ENCODE results near the gene BCL2L13.
"Not testable (repeated sequence)": the region's sequence is repeated elsewhere in the genome, so short reads cannot be mapped to it uniquely, and the experiment has no call there.

The BCL2L13 gene

DNA sequence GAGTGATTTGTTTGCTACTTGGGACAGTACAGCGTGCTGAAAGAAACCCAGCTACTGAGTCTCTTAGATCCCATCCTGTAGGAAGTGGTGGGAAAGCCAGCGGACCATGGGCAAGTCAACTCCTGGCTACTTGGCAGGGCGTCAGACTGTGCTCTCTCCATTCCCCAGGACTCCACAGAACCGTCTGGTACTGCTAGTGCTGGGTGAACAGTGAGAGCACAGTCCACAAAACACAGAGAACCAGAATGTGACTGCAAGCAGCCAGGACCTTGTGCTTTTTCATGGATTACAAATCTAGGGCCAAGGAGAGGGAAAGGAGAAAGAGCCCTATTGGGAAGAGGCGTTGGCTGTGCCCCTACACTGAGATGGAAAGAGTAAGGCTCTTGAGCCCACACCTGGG lies 125.5 kb downstream of the BCL2L13 start:
- H3K36me3 ChIP-seq (ENCODE audit: insufficient read depth, low read length): no peaks in the 10 kb centered on the region
- no peaks in the 10 kb centered on the region for H3K9me3 ChIP-seq (ENCODE audit: control insufficient read depth, insufficient read depth, low read length)
- no peak overlapping the region for H3K9ac ChIP-seq (ENCODE audit: low read depth, low read length)
- H3K4me1 ChIP-seq (ENCODE audit: insufficient read depth, low read length): no peaks in the 10 kb centered on the region

DNA sequence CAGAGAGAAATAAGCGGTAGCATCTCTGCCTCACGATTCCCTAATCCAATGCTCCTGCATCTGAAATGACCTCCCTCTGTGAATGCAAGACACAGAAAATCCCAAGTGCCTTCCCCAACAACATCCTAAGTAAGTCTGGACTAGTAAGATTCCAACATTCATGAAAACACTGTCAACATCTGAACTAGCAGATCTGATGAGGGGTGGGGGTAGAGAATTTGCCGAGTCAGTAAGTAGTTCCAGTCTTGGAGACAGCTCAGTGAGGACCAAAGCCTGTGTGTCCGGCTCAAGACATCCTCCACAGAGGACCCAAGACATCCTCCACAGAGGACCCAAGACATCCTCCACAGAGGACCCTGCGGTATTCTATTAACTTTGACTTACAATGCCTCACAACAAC lies 126.3 kb downstream of the BCL2L13 start:
- not testable (repeated sequence) for H3K36me3 ChIP-seq (ENCODE audit: insufficient read depth, low read length); H3K9ac ChIP-seq (ENCODE audit: low read depth, low read length); H3K4me1 ChIP-seq (ENCODE audit: insufficient read depth, low read length); H3K9me3 ChIP-seq (ENCODE audit: control insufficient read depth, insufficient read depth, low read length)

DNA sequence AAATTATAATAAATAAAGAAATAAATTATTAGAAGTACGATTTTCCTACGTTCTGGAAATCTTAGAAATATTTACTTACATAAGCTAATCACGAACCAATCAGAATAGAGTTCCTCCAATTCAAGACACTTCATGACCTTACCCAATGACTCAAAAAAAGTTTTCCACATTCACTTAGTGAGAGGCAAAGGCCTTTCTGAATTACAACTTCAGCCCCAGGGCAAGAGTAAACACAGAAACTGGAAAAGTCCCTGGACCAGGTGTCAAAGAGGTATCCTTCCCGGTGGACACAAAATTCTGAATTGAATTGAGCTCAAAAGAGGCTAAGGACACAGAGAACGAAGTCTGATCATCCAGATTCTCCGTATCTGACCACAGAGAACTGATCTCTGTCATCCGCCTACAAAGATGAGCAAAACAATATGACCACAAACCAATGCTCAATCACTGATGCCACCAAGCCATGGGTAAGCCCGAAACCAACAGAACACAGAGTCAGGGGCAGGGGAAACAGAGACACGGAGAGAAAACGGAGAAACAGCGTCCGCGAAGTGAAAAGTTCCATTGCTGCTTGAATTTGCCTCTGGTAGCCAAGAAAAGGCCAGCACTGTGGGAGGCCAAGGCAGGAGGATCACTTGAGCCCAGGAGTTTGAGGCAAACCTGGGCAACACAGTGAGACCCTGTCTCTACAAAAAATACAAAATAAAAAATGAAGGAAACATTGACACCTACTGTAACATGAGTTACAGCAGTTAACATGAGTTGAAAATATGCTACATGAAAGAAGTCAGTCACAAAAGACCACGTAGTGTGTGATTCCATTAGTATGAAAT lies 128.9 kb downstream of the BCL2L13 start:
- Histone ChIP-seq H3K36me3 (ENCODE audit: insufficient read depth, low read length) (no peaks in the 10 kb centered on the region), H3K9ac (ENCODE audit: low read depth, low read length) (no peak overlapping the region), H3K4me1 (ENCODE audit: insufficient read depth, low read length) (peaks cover 2% of the 10 kb centered on the region; the same call in 1 of the 2 replicates), H3K9me3 (ENCODE audit: control insufficient read depth, insufficient read depth, low read length) (no peaks in the 10 kb centered on the region)

DNA sequence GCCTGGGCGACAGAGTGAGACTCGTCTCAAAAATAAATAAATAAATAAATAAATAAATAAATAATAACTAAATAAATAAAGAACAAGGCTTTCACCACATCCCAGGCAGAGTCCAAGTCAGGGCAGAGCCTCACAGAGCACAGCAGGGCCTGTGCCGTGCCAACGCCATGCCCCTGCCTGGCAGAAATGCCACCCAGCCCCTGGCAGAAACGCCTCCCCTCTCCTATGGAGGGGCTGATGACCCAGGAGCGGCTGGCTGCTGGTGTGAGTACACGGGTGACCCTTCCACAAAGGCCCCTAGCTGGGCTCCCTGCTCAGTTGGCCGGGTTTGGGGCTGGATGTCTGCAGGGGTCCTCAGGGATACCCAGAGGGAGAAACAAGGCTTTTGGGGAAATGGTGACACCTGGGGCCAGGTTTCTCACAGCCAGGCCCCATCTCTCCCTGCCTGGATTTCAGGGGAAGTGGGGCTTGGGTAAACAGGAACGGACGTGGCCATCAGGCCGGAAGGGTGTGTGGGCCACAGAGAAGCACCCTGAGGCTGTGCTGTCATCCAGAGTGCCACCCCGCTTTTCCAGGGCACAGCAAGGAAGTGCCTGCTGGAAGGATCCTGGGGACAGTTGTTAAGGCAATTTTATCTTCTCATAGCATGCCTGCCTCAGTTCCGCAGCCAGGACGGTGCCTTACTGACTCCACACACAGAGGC lies 130.6 kb downstream of the BCL2L13 start:
- no peaks in the 10 kb centered on the region for H3K9me3 ChIP-seq (ENCODE audit: control insufficient read depth, insufficient read depth, low read length)
- no peak overlapping the region for H3K9ac ChIP-seq (ENCODE audit: low read depth, low read length)
- H3K36me3 ChIP-seq (ENCODE audit: insufficient read depth, low read length): no peaks in the 10 kb centered on the region
- H3K4me1 ChIP-seq (ENCODE audit: insufficient read depth, low read length): peaks cover 12% of the 10 kb centered on the region; the same call in 1 of the 2 replicates

DNA sequence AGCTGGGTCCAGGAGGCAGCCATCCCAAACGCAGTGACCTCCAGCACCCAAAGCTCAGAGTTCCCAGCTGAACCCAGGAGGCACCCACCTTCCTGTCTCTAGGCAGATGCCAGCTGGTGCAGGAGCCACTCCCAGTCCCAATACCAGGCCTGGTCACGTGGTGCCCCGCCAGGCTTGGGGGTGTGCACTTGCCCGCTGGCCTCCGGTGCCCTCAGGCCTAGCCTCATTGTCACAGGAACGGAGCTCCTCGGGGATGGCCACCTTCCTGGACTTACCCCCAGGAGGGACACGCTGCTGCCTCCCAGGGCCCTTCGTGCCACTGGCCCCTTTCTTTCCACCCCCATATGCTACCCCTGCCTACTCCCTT lies 131.1 kb downstream of the BCL2L13 start:
- Histone ChIP-seq H3K4me1 (ENCODE audit: insufficient read depth, low read length) (peaks cover 12% of the 10 kb centered on the region; the same call in 1 of the 2 replicates), H3K9ac (ENCODE audit: low read depth, low read length) (no peak overlapping the region), H3K36me3 (ENCODE audit: insufficient read depth, low read length) (no peaks in the 10 kb centered on the region), H3K9me3 (ENCODE audit: control insufficient read depth, insufficient read depth, low read length) (no peaks in the 10 kb centered on the region)

DNA sequence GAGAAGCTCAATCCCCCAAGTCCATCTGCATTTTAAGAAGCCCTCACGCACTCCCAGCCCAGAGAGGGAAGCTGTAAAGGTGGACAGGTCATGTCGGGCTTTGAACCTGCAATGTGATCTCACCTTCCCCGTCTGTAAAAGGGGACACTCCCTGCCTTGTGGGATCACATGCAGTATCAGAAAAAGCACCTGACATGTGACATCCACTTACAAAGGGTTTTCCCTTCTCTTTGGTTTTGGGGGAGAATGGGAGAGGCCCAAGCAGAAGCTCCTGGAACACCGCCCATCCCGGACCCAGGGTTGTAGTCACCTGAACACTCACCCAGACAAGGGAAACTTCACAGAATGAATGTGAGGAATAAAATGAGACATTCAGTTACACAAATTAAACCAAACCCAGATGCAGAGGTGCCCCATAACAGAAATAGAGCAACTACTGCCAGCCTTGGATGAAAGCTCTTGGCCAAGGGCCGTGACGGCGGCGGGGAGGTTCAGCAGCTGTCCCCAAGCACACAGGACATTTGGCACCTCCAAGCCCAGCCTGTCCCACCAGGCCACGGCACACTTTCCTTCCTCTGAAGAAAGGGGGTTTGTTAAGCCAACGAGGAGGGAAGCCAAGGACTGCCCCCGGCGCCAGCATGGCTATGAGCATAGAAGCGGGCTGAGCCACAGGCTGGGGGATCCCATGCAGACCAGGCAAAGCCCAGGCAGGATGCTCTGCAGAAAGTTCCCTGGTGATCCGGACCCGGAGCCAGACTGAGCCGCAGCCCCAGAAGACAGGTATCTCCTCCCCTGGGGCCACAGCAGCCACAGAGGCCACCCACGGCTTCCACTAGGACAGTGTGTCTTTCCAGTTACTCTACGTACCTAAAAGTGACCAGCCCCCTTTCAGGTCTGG lies 131.9 kb downstream of the BCL2L13 start:
- H3K4me1 ChIP-seq (ENCODE audit: insufficient read depth, low read length): peaks cover 12% of the 10 kb centered on the region; the same call in 1 of the 2 replicates
- H3K9me3 ChIP-seq (ENCODE audit: control insufficient read depth, insufficient read depth, low read length): no peaks in the 10 kb centered on the region
- H3K36me3 ChIP-seq (ENCODE audit: insufficient read depth, low read length): no peaks in the 10 kb centered on the region
- H3K9ac ChIP-seq (ENCODE audit: low read depth, low read length): no peak overlapping the region

DNA sequence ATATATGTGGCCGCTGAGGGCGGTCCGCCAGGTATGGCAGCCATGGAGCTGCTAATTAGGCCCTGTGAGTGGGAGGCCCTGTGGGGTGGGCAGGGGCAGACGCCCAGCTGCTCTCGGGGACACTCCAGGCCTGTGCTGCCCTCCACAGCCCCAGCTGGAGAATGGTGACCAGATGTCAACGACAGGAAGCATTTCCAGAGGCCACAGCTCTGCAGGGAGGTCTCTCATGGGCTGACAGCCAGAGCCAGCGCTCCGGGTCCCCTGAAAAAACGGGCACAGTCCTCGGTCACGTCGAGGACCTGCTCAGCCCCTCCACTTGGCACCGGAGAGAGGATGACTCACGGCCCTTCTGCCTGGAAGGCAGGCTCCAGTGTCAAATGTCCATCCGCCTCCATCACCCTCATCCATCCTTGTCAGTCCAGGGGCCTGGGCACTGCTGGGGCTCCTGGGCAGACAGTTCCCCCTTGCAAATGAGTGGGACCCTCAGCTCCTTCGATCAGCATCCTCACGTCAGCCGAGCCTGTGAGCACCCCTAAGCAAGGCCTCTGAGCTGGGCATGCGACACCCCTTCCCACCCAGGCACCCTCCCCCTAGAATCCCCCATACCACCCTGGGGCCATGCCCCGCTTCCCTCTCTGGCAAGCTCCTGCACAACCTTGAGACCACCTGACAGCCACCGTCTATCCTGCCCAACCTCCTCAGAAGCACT lies 133.8 kb downstream of the BCL2L13 start:
- Histone ChIP-seq H3K4me1 (ENCODE audit: insufficient read depth, low read length) (peaks cover 12% of the 10 kb centered on the region; the same call in 1 of the 2 replicates), H3K9ac (ENCODE audit: low read depth, low read length) (no peak overlapping the region)

DNA sequence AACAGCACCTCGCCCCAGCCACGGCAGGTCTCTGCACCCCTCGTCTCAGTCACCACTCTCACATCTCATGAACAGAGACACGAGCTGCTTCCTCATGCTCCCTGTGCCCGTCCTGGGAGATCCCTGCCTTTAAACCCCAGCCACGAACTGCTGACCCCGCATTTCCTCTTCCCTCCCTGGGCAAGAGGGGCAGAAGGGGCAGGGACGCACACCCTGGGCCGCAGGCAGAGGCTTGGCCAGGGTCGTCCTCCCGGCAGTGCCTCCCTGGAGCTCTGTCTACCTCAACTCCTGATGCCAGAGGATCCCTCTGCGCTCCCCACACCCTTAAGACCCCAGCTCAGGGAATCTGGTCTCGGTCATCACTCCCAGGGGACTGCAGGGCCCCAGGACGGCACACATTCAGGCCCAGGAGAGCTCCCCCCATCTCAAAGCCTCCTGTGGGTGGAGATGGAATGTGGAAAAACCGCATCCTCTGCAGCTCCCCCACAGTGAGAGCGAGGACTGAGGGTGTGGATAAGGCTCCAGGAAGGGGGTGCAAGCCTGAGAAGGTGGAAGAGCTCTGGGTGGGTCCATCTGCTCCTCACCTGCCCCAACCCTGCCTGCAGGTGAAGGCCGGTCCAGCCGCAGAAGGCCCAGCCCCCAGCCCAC lies 134.5 kb downstream of the BCL2L13 start:
- no peaks in the 10 kb centered on the region for H3K36me3 ChIP-seq (ENCODE audit: insufficient read depth, low read length)
- peaks cover 12% of the 10 kb centered on the region; the same call in 1 of the 2 replicates for H3K4me1 ChIP-seq (ENCODE audit: insufficient read depth, low read length)
- peak overlapping the region; percentile 71 for H3K9ac ChIP-seq (ENCODE audit: low read depth, low read length)

More for the DNA sequence above, 133.8 kb downstream of the BCL2L13 start:
- Histone ChIP-seq H3K36me3 (ENCODE audit: insufficient read depth, low read length) (no peaks in the 10 kb centered on the region), H3K9me3 (ENCODE audit: control insufficient read depth, insufficient read depth, low read length) (no peaks in the 10 kb centered on the region)

DNA sequence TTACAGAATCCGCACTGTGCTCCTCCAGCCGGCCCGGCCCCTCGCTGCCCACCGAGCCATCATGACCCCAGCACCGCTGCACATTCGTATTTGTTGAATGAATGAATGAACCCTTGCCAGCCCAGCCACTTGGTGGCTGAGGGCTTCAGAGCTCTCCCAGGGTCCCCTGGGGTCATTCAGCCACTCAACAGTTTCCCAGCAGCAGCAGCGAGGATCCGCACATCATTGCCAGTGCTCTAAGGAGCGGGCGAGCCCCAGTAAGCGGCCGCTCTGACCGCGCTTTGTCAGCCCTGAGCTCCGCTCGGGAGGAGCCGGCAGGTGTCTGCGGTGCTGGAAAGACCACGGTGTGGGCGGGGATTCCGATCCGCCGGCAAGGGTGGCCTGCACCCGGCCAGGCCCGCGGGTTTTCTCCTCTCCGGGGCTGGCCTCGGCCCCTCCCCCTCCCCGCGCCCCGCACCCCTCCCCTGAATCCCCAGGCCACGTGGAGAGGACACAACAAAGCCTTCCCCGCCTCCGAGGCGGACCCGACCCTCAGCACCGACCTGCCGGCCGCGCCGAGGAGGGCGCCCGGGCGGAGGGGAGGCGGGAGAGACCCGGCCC lies 135.1 kb downstream of the BCL2L13 start:
- H3K9ac ChIP-seq (ENCODE audit: low read depth, low read length): peak overlapping the region; percentile 71
- H3K9me3 ChIP-seq (ENCODE audit: control insufficient read depth, insufficient read depth, low read length): no peaks in the 10 kb centered on the region
- peaks cover 12% of the 10 kb centered on the region; the same call in 1 of the 2 replicates for H3K4me1 ChIP-seq (ENCODE audit: insufficient read depth, low read length)
- H3K36me3 ChIP-seq (ENCODE audit: insufficient read depth, low read length): no peaks in the 10 kb centered on the region

More for the DNA sequence above, 134.5 kb downstream of the BCL2L13 start:
- no peaks in the 10 kb centered on the region for H3K9me3 ChIP-seq (ENCODE audit: control insufficient read depth, insufficient read depth, low read length)

DNA sequence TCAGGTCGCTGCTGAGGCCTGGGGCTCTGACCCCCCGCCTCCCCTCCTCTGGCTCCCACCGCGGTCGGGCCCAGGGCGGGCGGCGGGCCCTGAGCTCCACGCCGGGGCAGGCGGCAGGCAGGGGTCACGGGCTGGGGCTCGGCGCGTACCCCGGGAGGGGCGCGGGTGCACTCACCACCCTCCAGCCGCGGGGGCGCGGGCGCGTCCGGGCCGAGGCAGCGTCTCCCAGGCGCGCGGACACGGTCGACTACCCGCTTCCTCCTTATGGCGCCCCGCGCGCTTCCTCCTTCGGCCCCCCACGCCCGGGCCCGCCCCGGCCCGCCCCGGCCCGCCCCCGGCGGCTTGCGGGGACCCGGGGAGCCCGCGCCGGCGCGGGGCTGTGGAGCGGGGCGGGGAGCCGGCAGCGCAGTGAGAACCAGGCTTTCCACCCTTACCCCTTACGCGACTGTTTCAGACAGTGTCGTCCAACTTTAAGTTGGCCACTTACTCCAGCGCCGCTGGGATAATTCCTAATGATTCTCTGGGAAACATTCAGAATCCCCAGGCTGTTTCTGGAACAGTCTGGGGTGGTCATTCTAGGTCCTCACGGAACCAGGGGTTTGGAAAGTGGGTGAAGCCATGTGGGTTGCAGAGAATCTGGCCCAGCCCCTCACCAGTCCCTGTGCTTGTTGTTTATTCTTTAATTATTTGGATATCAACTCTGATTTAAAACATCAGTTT lies 135.8 kb downstream of the BCL2L13 start, which contains the start of gene BID:
BID (minus strand) TSS at position 264 of the 720 bp plus-strand sequence. CDS start 24,353 bp downstream, outside the sequence.
- Histone ChIP-seq H3K4me1 (ENCODE audit: insufficient read depth, low read length) (peaks cover 12% of the 10 kb centered on the region; the same call in 1 of the 2 replicates), H3K9ac (ENCODE audit: low read depth, low read length) (peak within 1 kb of the TSS; percentile 71)

DNA sequence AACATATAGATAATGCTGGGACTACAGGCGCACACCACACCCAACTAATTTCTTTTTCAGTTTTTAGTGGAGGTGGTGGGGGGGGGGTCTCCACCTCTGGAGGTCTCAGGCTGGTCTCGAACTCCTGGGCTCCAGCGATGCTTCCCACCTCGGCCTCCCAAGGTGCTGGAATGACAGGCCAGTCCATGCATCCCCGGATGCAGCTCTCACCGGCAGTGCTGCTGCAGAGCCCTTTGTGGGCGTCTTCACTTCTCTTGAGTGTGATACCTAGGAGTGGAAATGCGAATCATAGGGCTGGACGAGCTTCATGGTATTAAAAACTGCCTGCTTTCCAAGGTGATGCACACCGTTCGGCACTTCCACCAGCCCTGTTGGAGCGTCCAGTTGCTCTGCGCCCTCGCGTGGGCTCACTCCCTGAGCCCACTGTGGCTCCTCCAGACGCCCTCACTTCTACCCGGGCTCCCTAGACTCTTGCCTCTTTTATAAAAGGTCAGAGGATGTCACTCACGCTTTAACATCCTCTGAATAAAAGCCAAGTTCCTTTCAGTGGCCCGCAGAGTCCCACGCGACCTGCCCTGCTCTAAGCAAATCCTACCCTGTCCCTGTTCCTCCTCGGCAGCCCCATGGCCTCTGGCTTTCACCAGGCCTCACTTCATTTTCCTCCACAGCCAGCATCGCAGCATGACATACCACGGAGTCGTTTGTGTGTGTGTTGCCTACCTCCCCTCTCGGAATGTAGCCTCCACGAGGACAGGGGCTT lies 136.5 kb downstream of the BCL2L13 start:
- Histone ChIP-seq H3K4me1 (ENCODE audit: insufficient read depth, low read length) (peaks cover 12% of the 10 kb centered on the region; the same call in 1 of the 2 replicates), H3K9ac (ENCODE audit: low read depth, low read length) (no peak overlapping the region), H3K36me3 (ENCODE audit: insufficient read depth, low read length) (no peaks in the 10 kb centered on the region), H3K9me3 (ENCODE audit: control insufficient read depth, insufficient read depth, low read length) (no peaks in the 10 kb centered on the region)

More for the DNA sequence above, 135.8 kb downstream of the BCL2L13 start, which contains the start of gene BID:
- Histone ChIP-seq H3K9me3 (ENCODE audit: control insufficient read depth, insufficient read depth, low read length) (no peaks in the 10 kb centered on the region), H3K36me3 (ENCODE audit: insufficient read depth, low read length) (no peaks in the 10 kb centered on the region)
